Type B pancreatic cell (in vitro differentiated cells): ENCODE measurements around the gene EXOC3L2. TPM values are rescaled to one million over a fixed set of nuclear protein-coding genes. Genes with fewer than 3 reads are reported as not detected.
"Not testable (repeated sequence)": the region's sequence is repeated elsewhere in the genome, so short reads cannot be mapped to it uniquely, and the experiment has no call there.

Experiments
- DNase-seq: peaks from one replicate; pipeline ENCODE4 v3.0.0; 2021; ENCODE audit warnings: mixed read lengths; ENCODE audit not compliant: unreplicated experiment; ENCODE audit errors: extremely low spot score
- H3K27ac Mint-ChIP-seq: 2 replicates; pipeline ENCODE4 v1.8.0; 2021; ENCODE audit warnings: mild to moderate bottlenecking, mixed read lengths
- H3K27me3 Mint-ChIP-seq: 2 replicates; pipeline ENCODE4 v1.8.0; 2021; ENCODE audit warnings: mixed read lengths
- H3K36me3 Mint-ChIP-seq: 2 replicates; pipeline ENCODE4 v1.8.0; 2021; ENCODE audit warnings: mixed read lengths
- H3K4me1 Mint-ChIP-seq: one replicate; pipeline ENCODE4 v1.8.0; 2021; ENCODE audit warnings: mixed read lengths; ENCODE audit not compliant: unreplicated experiment
- H3K4me3 Mint-ChIP-seq: 2 replicates; pipeline ENCODE4 v1.8.0; 2021; ENCODE audit warnings: mild to moderate bottlenecking, mixed read lengths
- H3K9me3 Mint-ChIP-seq: 2 replicates; pipeline ENCODE4 v1.8.0; 2021; ENCODE audit warnings: mixed read lengths
- CTCF ChIP-seq: fragments of 200-600 bp; sonication (generic); conservative IDR thresholded peaks from 2 replicates; pipeline ENCODE4 v1.5.0; 2021; ENCODE audit warnings: antibody characterized with exemption, mild to moderate bottlenecking
- total RNA-seq: library from RNA; stranded (reverse); gene quantifications from 2 replicates; pipeline ENCODE4 v1.2.1, GENCODE V29; 2021; ENCODE audit warnings: low replicate concordance

Gene EXOC3L2
- total RNA-seq, 1 donor from 2014 or later = 0.60 TPM

GRCh38 chr19:45275370-45275971 is 30.3 kb upstream of the EXOC3L2 start:
- Mint-ChIP-seq H3K27ac (no peak overlapping the region), H3K27me3 (no peaks in the 10 kb centered on the region), H3K4me1 (no peaks in the 10 kb centered on the region), H3K4me3 (no peak overlapping the region), H3K36me3 (peaks cover 7% of the 10 kb centered on the region), H3K9me3 (no peaks in the 10 kb centered on the region)
- TF ChIP-seq CTCF = no peak
- no peak for DNase-seq

- no peak for TF ChIP-seq CTCF
- Mint-ChIP-seq H3K27me3 (no peaks in the 10 kb centered on the region), H3K9me3 (no peaks in the 10 kb centered on the region), H3K4me1 (no peaks in the 10 kb centered on the region), H3K4me3 (no peak overlapping the region), H3K36me3 (peaks cover 7% of the 10 kb centered on the region), H3K27ac (no peak overlapping the region)
- no peak for DNase-seq
Measured at GRCh38 chr19:45273521-45273855, 28.3 kb upstream of the EXOC3L2 start.

- H3K4me3 Mint-ChIP-seq = no peak overlapping the region
Measured at GRCh38 chr19:45271735-45272108, 26.5 kb upstream of the EXOC3L2 start.

GRCh38 chr19:45271098-45271734 is 26.0 kb upstream of the EXOC3L2 start:
- Mint-ChIP-seq H3K4me3 (no peak overlapping the region), H3K9me3 (no peaks in the 10 kb centered on the region), H3K27ac (no peak overlapping the region), H3K27me3 (no peaks in the 10 kb centered on the region), H3K4me1 (no peaks in the 10 kb centered on the region), H3K36me3 (peaks cover 7% of the 10 kb centered on the region)
- no peak for DNase-seq
- TF ChIP-seq CTCF = no peak

More at GRCh38 chr19:45271735-45272108, 26.5 kb upstream of the EXOC3L2 start:
- peaks cover 7% of the 10 kb centered on the region for H3K36me3 Mint-ChIP-seq
- no peaks in the 10 kb centered on the region for H3K4me1 Mint-ChIP-seq
- no peak for DNase-seq
- no peaks in the 10 kb centered on the region for H3K27me3 Mint-ChIP-seq
- H3K27ac Mint-ChIP-seq = no peak overlapping the region
- no peaks in the 10 kb centered on the region for H3K9me3 Mint-ChIP-seq
- TF ChIP-seq CTCF = no peak

- H3K27me3 Mint-ChIP-seq, H3K9me3 Mint-ChIP-seq, H3K4me3 Mint-ChIP-seq, DNase-seq, H3K4me1 Mint-ChIP-seq, H3K27ac Mint-ChIP-seq: not testable (repeated sequence)
- peaks cover 12% of the 10 kb centered on the region for H3K36me3 Mint-ChIP-seq
Measured at GRCh38 chr19:45269939-45270338, 24.7 kb upstream of the EXOC3L2 start.

- H3K9me3 Mint-ChIP-seq = no peaks in the 10 kb centered on the region
- H3K4me3 Mint-ChIP-seq = no peak overlapping the region
- DNase-seq = no peak
- no peaks in the 10 kb centered on the region for H3K27me3 Mint-ChIP-seq
- no peak overlapping the region for H3K27ac Mint-ChIP-seq
- no peak for TF ChIP-seq CTCF
- H3K4me1 Mint-ChIP-seq = no peaks in the 10 kb centered on the region
- H3K36me3 Mint-ChIP-seq = peaks cover 5% of the 10 kb centered on the region
Measured at GRCh38 chr19:45267296-45267695, 22.1 kb upstream of the EXOC3L2 start.
